Mesenchymal stem cell (in vitro differentiated cells and primary cell): Measurements from ENCODE around the gene TFR2.
"Not testable (repeated sequence)": the region's sequence is repeated elsewhere in the genome, so short reads cannot be mapped to it uniquely, and the experiment has no call there.

Source experiments
- DNase-seq: peaks from one replicate; pipeline ENCODE4 v3.0.0-alpha.2; 2013
- H2AFZ ChIP-seq: one replicate; pipeline ENCODE4 v1.6.1; 2013; ENCODE audit warnings: low read depth, mild to moderate bottlenecking, control low read depth, inconsistent platforms, low read length, moderate library complexity
- H2AK5ac ChIP-seq: 2 replicates; pipeline ENCODE4 v1.6.1; 2013; ENCODE audit warnings: low read length, moderate library complexity, mild to moderate bottlenecking, inconsistent platforms; ENCODE audit not compliant: severe bottlenecking
- H2BK120ac ChIP-seq: one replicate; pipeline ENCODE4 v1.6.1; 2013; ENCODE audit warnings: low read depth, mild to moderate bottlenecking, inconsistent platforms, low read length, moderate library complexity
- H2BK12ac ChIP-seq, 2 experiments: one replicate each; pipeline ENCODE4 v1.6.1; 2013; ENCODE audit warnings: inconsistent platforms in 2 of 2, low read length in 2 of 2, mild to moderate bottlenecking in 2 of 2, moderate library complexity in 2 of 2, control low read depth in 1 of 2
- H2BK15ac ChIP-seq: one replicate; pipeline ENCODE4 v1.6.1; 2013; ENCODE audit warnings: mild to moderate bottlenecking, low read depth, inconsistent platforms; ENCODE audit not compliant: poor library complexity, severe bottlenecking
- H2BK5ac ChIP-seq: 2 replicates; pipeline ENCODE4 v1.6.1; 2013; ENCODE audit warnings: low read depth, mild to moderate bottlenecking, low read length, control low read depth, inconsistent platforms; ENCODE audit not compliant: poor library complexity, severe bottlenecking
- H3K14ac ChIP-seq, 2 experiments: one replicate each; pipeline ENCODE4 v1.6.1; 2013; ENCODE audit warnings: inconsistent platforms in 2 of 2, low read length in 2 of 2, control low read depth in 1 of 2, mild to moderate bottlenecking in 1 of 2, moderate library complexity in 1 of 2
- H3K18ac ChIP-seq, 2 experiments: one replicate each; pipeline ENCODE4 v1.6.1; 2013; ENCODE audit warnings: inconsistent platforms in 2 of 2, low read length in 2 of 2, control low read depth in 1 of 2, low read depth in 1 of 2, mild to moderate bottlenecking in 1 of 2
- H3K23ac ChIP-seq, 2 experiments: one replicate each; pipeline ENCODE4 v1.6.1; 2013; ENCODE audit warnings: inconsistent platforms in 2 of 2, low read length in 2 of 2, mild to moderate bottlenecking in 2 of 2, moderate library complexity in 2 of 2, control low read depth in 1 of 2
- H3K27ac ChIP-seq: 2 replicates; pipeline ENCODE4 v1.5.1; 2013; ENCODE audit warnings: mild to moderate bottlenecking, moderate library complexity, low read length, control low read depth, inconsistent platforms; ENCODE audit not compliant: poor library complexity, severe bottlenecking
- H3K27me3 ChIP-seq, 2 experiments: 2 replicates each; pipeline versions ENCODE4 v1.6.1 to v1.7.0; 2013; ENCODE audit warnings: low read length in 2 of 2, mild to moderate bottlenecking in 2 of 2, moderate library complexity in 2 of 2, control low read depth in 1 of 2, inconsistent platforms in 1 of 2; ENCODE audit not compliant: control insufficient read depth in 1 of 2, insufficient read depth in 1 of 2
- H3K36me3 ChIP-seq, 2 experiments: 2 replicates each; pipeline versions ENCODE4 v1.6.1 to v1.7.0; 2013; ENCODE audit warnings: low read length in 2 of 2, control low read depth in 1 of 2, inconsistent platforms in 1 of 2, low read depth in 1 of 2, mild to moderate bottlenecking in 1 of 2; ENCODE audit not compliant: insufficient read depth in 2 of 2, control insufficient read depth in 1 of 2
- H3K4ac ChIP-seq, 2 experiments: one replicate each; pipeline ENCODE4 v1.6.1; 2013; ENCODE audit warnings: inconsistent platforms in 2 of 2, low read length in 2 of 2, mild to moderate bottlenecking in 2 of 2, moderate library complexity in 2 of 2, control low read depth in 1 of 2, low read depth in 1 of 2
- H3K4me1 ChIP-seq: 2 replicates; pipeline ENCODE4 v1.6.1; 2013; ENCODE audit warnings: low read depth, low read length, control low read depth; ENCODE audit not compliant: control insufficient read depth, insufficient read depth
- H3K4me2 ChIP-seq: 2 replicates; pipeline ENCODE4 v1.6.1; 2013; ENCODE audit warnings: low read length, mild to moderate bottlenecking, inconsistent platforms; ENCODE audit not compliant: poor library complexity, severe bottlenecking
- H3K4me3 ChIP-seq, 2 experiments: 2 replicates each; pipeline versions ENCODE4 v1.5.1 to v1.7.0; 2013; ENCODE audit warnings: low read length in 2 of 2, mild to moderate bottlenecking in 2 of 2, control low read depth in 1 of 2, low read depth in 1 of 2; ENCODE audit not compliant: insufficient read depth in 1 of 2
- H3K79me1 ChIP-seq: replicated peaks from 2 replicates; pipeline ENCODE4 v1.6.1; 2013; ENCODE audit warnings: mild to moderate bottlenecking, control low read depth, low read length, inconsistent platforms; ENCODE audit not compliant: poor library complexity, severe bottlenecking
- H3K9ac ChIP-seq: 2 replicates; pipeline ENCODE4 v1.7.0; 2013; ENCODE audit warnings: mild to moderate bottlenecking, low read length, moderate library complexity
- H3K9me3 ChIP-seq: 2 replicates; pipeline ENCODE4 v1.7.0; 2013; ENCODE audit warnings: mild to moderate bottlenecking, low read length; ENCODE audit not compliant: control insufficient read depth
- H4K8ac ChIP-seq: one replicate; pipeline ENCODE4 v1.6.1; 2013; ENCODE audit warnings: inconsistent platforms, mild to moderate bottlenecking, low read length, moderate library complexity
- H4K91ac ChIP-seq: one replicate; pipeline ENCODE4 v1.6.1; 2013; ENCODE audit warnings: mild to moderate bottlenecking, low read length, inconsistent platforms
- WGBS: methylation state at CpG from one replicate; pipeline ENCODE4 v1.1.7; 2013; ENCODE audit warnings: mixed read lengths; 5-methylcytosine and 5-hydroxymethylcytosine counted together

Gene TFR2

GRCh38 chr7:100667331-100668068 lies 26.1 kb upstream of the TFR2 start:
- no peaks in the 10 kb centered on the region for H3K9me3 ChIP-seq
- H3K23ac ChIP-seq: no peak overlapping the region
- H2BK120ac ChIP-seq: no peak overlapping the region
- H2AFZ ChIP-seq: no peak overlapping the region
- H3K27ac ChIP-seq: no peak overlapping the region
- H4K8ac ChIP-seq: no peak overlapping the region
- H3K4me3 ChIP-seq: no peak overlapping the region
- H3K4ac ChIP-seq: no peak overlapping the region
- WGBS: 85% methylated on average over 15 of the region's 16 CpGs
- peaks cover 0 to 4% of the 10 kb centered on the region in 2 experiments for H3K27me3 ChIP-seq
- DNase-seq: no peak
- H2BK5ac ChIP-seq: no peak overlapping the region
- H3K79me1 ChIP-seq: no peaks in the 10 kb centered on the region
- H2AK5ac ChIP-seq: no peak overlapping the region
- no peak overlapping the region for H3K9ac ChIP-seq
- no peaks in the 10 kb centered on the region for H3K4me1 ChIP-seq
- H3K36me3 ChIP-seq: no peaks in the 10 kb centered on the region
- no peak overlapping the region for H2BK15ac ChIP-seq
- H3K14ac ChIP-seq: no peak overlapping the region
- H2BK12ac ChIP-seq: no peak overlapping the region
- no peak overlapping the region for H4K91ac ChIP-seq
- no peak overlapping the region for H3K18ac ChIP-seq
- H3K4me2 ChIP-seq: no peak overlapping the region

GRCh38 chr7:100665168-100665726 lies 23.9 kb upstream of the TFR2 start:
- H3K79me1 ChIP-seq: no peaks in the 10 kb centered on the region
- H3K4me2 ChIP-seq: no peak overlapping the region
- H3K14ac ChIP-seq: no peak overlapping the region
- no peak overlapping the region for H4K91ac ChIP-seq
- no peak overlapping the region for H2BK120ac ChIP-seq
- no peak overlapping the region for H3K18ac ChIP-seq
- H3K4ac ChIP-seq: no peak overlapping the region
- H3K27ac ChIP-seq: no peak overlapping the region
- no peaks in the 10 kb centered on the region for H3K4me1 ChIP-seq
- peaks cover 0 to 6% of the 10 kb centered on the region in 2 experiments for H3K27me3 ChIP-seq
- H3K36me3 ChIP-seq: no peaks in the 10 kb centered on the region
- H3K23ac ChIP-seq: no peak overlapping the region
- H2BK15ac ChIP-seq: no peak overlapping the region
- H2BK12ac ChIP-seq: no peak overlapping the region
- DNase-seq: no peak
- H3K9ac ChIP-seq: no peak overlapping the region
- WGBS: 89% methylated on average over 3 of the region's 5 CpGs
- no peaks in the 10 kb centered on the region for H3K9me3 ChIP-seq
- H4K8ac ChIP-seq: no peak overlapping the region
- no peak overlapping the region for H2BK5ac ChIP-seq
- H3K4me3 ChIP-seq: no peak overlapping the region
- no peak overlapping the region for H2AFZ ChIP-seq
- H2AK5ac ChIP-seq: no peak overlapping the region

- WGBS: 83% methylated on average over 12 of the region's 12 CpGs
- H3K9me3 ChIP-seq: not testable (repeated sequence)
These were observed 20.9 kb upstream of the TFR2 start for GRCh38 chr7:100662194-100662776.

GRCh38 chr7:100655908-100656674 lies 14.7 kb upstream of the TFR2 start, which contains the start of gene ACTL6B:
Gene ACTL6B, minus strand, starts transcription at chr7:100656448. Its CDS starts 94 bp downstream, at chr7:100656354.
- no peak within 1 kb of the TSS for H4K8ac ChIP-seq
- no peak within 1 kb of the TSS for H3K23ac ChIP-seq
- WGBS: 9% methylated on average over 61 of the region's 63 CpGs

More at GRCh38 chr7:100662194-100662776, 20.9 kb upstream of the TFR2 start:
- not testable (repeated sequence) for H2BK5ac ChIP-seq, H2BK120ac ChIP-seq, H3K14ac ChIP-seq, H4K91ac ChIP-seq, H3K4ac ChIP-seq, H3K23ac ChIP-seq, H3K9ac ChIP-seq, H3K27ac ChIP-seq, H2AK5ac ChIP-seq, H3K36me3 ChIP-seq, H3K79me1 ChIP-seq, DNase-seq, H2BK12ac ChIP-seq, H3K4me1 ChIP-seq, H4K8ac ChIP-seq, H3K4me2 ChIP-seq, H3K18ac ChIP-seq, H3K4me3 ChIP-seq, H2AFZ ChIP-seq, H2BK15ac ChIP-seq
- H3K27me3 ChIP-seq: peaks cover 21 to 27% of the 10 kb centered on the region in 2 experiments

More at GRCh38 chr7:100655908-100656674, 14.7 kb upstream of the TFR2 start, which contains the start of gene ACTL6B:
- no peak within 1 kb of the TSS for H3K4ac ChIP-seq
- H3K14ac ChIP-seq: no peak within 1 kb of the TSS
- H3K9ac ChIP-seq: no peak within 1 kb of the TSS
- no peak within 1 kb of the TSS for H2AK5ac ChIP-seq
- peaks cover 50 to 54% of the 10 kb centered on the region in 2 experiments for H3K27me3 ChIP-seq
- H2BK120ac ChIP-seq: no peak within 1 kb of the TSS
- no peak within 1 kb of the TSS for H2BK5ac ChIP-seq
- no peak within 1 kb of the TSS for H3K18ac ChIP-seq
- H3K9me3 ChIP-seq: no peaks in the 10 kb centered on the region
- H4K91ac ChIP-seq: no peak within 1 kb of the TSS
- H3K4me1 ChIP-seq: peaks cover 4% of the 10 kb centered on the region
- no peak within 1 kb of the TSS for H2BK12ac ChIP-seq
- no peak within 1 kb of the TSS for H3K4me2 ChIP-seq
- no peak within 1 kb of the TSS for H2BK15ac ChIP-seq
- no peak within 1 kb of the TSS for H3K27ac ChIP-seq
- H3K36me3 ChIP-seq: no peaks in the 10 kb centered on the region
- no peak within 1 kb of the TSS for H3K4me3 ChIP-seq
- DNase-seq: peak; percentile 45
- no peaks in the 10 kb centered on the region for H3K79me1 ChIP-seq
- H2AFZ ChIP-seq: no peak within 1 kb of the TSS
